Liver (tissue), 9 donors: ENCODE results near the gene TAF4. TPM values are rescaled to one million over a fixed set of nuclear protein-coding genes. Genes with fewer than 3 reads are reported as not detected.

Experiments used
- DNase-seq: peaks from one replicate; pipeline ENCODE4 v3.0.0-alpha.2; 2017; ENCODE audit warnings: low spot score
- H3K27ac ChIP-seq, 2 donors: one replicate each; pipeline ENCODE4 v1.7.0; 2013; ENCODE audit warnings: inconsistent platforms in 2 of 2, low read length in 2 of 2, control low read depth in 1 of 2, low read depth in 1 of 2, mild to moderate bottlenecking in 1 of 2
- H3K27me3 ChIP-seq, 4 donors: one replicate each; pipeline versions ENCODE4 v1.6.1 to v1.7.0; 2013; ENCODE audit warnings: low read length in 3 of 4, inconsistent platforms in 1 of 4, mild to moderate bottlenecking in 1 of 4, moderate library complexity in 1 of 4; ENCODE audit not compliant: control insufficient read depth in 4 of 4, insufficient read depth in 4 of 4
- H3K36me3 ChIP-seq, 4 donors: one replicate each; pipeline versions ENCODE4 v1.6.1 to v1.7.0; 2013; ENCODE audit warnings: low read length in 3 of 4, mild to moderate bottlenecking in 3 of 4, low read depth in 1 of 4, moderate library complexity in 1 of 4; ENCODE audit not compliant: control insufficient read depth in 4 of 4, insufficient read depth in 3 of 4
- H3K4me1 ChIP-seq, 4 donors: one replicate each; pipeline versions ENCODE4 v1.6.1 to v1.7.0; 2013; ENCODE audit warnings: low read length in 3 of 4, mild to moderate bottlenecking in 3 of 4, moderate library complexity in 1 of 4; ENCODE audit not compliant: control insufficient read depth in 4 of 4, insufficient read depth in 4 of 4
- H3K4me3 ChIP-seq, 3 donors: one replicate each; pipeline versions ENCODE4 v1.6.1 to v1.7.0; 2013; ENCODE audit warnings: low read length in 3 of 3, control low read depth in 1 of 3, low read depth in 1 of 3, mild to moderate bottlenecking in 1 of 3
- H3K9ac ChIP-seq, 2 donors: one replicate each; pipeline ENCODE4 v1.7.0; 2013; ENCODE audit warnings: low read length in 2 of 2, mild to moderate bottlenecking in 2 of 2, moderate library complexity in 2 of 2, control low read depth in 1 of 2, low read depth in 1 of 2
- H3K9me3 ChIP-seq, 4 donors: one replicate each; pipeline versions ENCODE4 v1.6.1 to v1.7.0; 2013; ENCODE audit warnings: low read length in 3 of 4; ENCODE audit not compliant: control insufficient read depth in 4 of 4
- ATF3 ChIP-seq: IDR thresholded peaks from 2 replicates; pipeline ENCODE4 v1.6.1; 2016; ENCODE audit warnings: antibody characterized with exemption
- CTCF ChIP-seq: fragments of 150-350 bp; IDR thresholded peaks from 2 replicates; pipeline ENCODE4 v1.5.1; 2017; ENCODE audit warnings: improper control_type of control experiment, low read depth, low read length; ENCODE audit not compliant: missing input control
- EGR1 ChIP-seq, 2 donors: IDR thresholded peaks; 2 replicates each; pipeline ENCODE4 v1.6.1; 2016 to 2018; ENCODE audit warnings: antibody characterized with exemption in 2 of 2, low read depth in 2 of 2
- FOXA1 ChIP-seq: IDR thresholded peaks from 2 replicates; pipeline ENCODE4 v1.6.1; 2016; ENCODE audit warnings: antibody characterized with exemption
- FOXA2 ChIP-seq: IDR thresholded peaks from 2 replicates; pipeline ENCODE4 v1.6.1; 2016; ENCODE audit warnings: antibody characterized with exemption
- GABPA ChIP-seq, 2 donors: IDR thresholded peaks in 1 of 2; conservative IDR thresholded peaks in 1 of 2; 2 replicates each; pipeline ENCODE4 v1.6.1; 2016; ENCODE audit warnings: antibody characterized with exemption in 2 of 2, mild to moderate bottlenecking in 1 of 2, moderate library complexity in 1 of 2
- HNF4A ChIP-seq, 2 donors: conservative IDR thresholded peaks; 2 replicates each; pipeline ENCODE4 v1.6.1; 2016; ENCODE audit warnings: antibody characterized with exemption in 2 of 2, mild to moderate bottlenecking in 2 of 2
- HNF4G ChIP-seq: IDR thresholded peaks from 2 replicates; pipeline ENCODE4 v1.6.1; 2016; ENCODE audit warnings: antibody characterized with exemption
- JUND ChIP-seq, 2 donors: IDR thresholded peaks; 2 replicates each; pipeline ENCODE4 v1.6.1; 2016; ENCODE audit warnings: antibody characterized with exemption in 2 of 2
- MAX ChIP-seq: IDR thresholded peaks from 2 replicates; pipeline ENCODE4 v1.6.1; 2016; ENCODE audit warnings: antibody characterized with exemption
- NR2F2 ChIP-seq: IDR thresholded peaks from 2 replicates; pipeline ENCODE4 v1.6.1; 2016; ENCODE audit warnings: antibody characterized with exemption
- RAD21 ChIP-seq, 2 donors: IDR thresholded peaks; 2 replicates each; pipeline ENCODE4 v1.6.1; 2016; ENCODE audit warnings: antibody characterized with exemption in 2 of 2, mild to moderate bottlenecking in 2 of 2
- REST ChIP-seq: IDR thresholded peaks from 2 replicates; pipeline ENCODE4 v1.6.1; 2016; ENCODE audit warnings: antibody characterized with exemption, mild to moderate bottlenecking
- RXRA ChIP-seq, 2 donors: IDR thresholded peaks; 2 replicates each; pipeline ENCODE4 v1.6.1; 2017 to 2018; ENCODE audit warnings: antibody characterized with exemption in 2 of 2, mild to moderate bottlenecking in 1 of 2
- SP1 ChIP-seq: IDR thresholded peaks from 2 replicates; pipeline ENCODE4 v1.6.1; 2018; ENCODE audit warnings: antibody characterized with exemption, mild to moderate bottlenecking
- TAF1 ChIP-seq: conservative IDR thresholded peaks from 2 replicates; pipeline ENCODE4 v1.6.1; 2016; ENCODE audit warnings: antibody characterized with exemption, mild to moderate bottlenecking
- YY1 ChIP-seq: IDR thresholded peaks from 2 replicates; pipeline ENCODE4 v1.6.1; 2016; ENCODE audit warnings: antibody characterized with exemption, mild to moderate bottlenecking
- ZBTB33 ChIP-seq: IDR thresholded peaks from 2 replicates; pipeline ENCODE4 v1.6.1; 2016; ENCODE audit warnings: antibody characterized with exemption
- WGBS: extraction: QIAGEN DNeasy Blood & Tissue Kit; methylation state at CpG from one replicate; pipeline ENCODE4 v1.1.7; 2013; 5-methylcytosine and 5-hydroxymethylcytosine counted together
- polyA plus RNA-seq, 2 donors: library from polyadenylated mRNA; stranded (reverse) in 1 of 2; unstranded in 1 of 2; fragments of 200-250 nt in 1 of 2; fragments of >200 nt in 1 of 2; fragmentation: Nextera tagmentation in 1 of 2; extraction: Ambion mirVana in 1 of 2; gene quantifications; one replicate each; pipeline versions ENCODE4 v1.2.1 to v1.2.3, GENCODE V29; 2013 to 2015
- total RNA-seq, 2 donors: library from RNA; depleted of rRNA; stranded (reverse); fragments of >200 nt; gene quantifications; one replicate each; pipeline ENCODE4 v1.2.3, GENCODE V29; 2014
- donor health status: healthy.
- donor health status: healthy.
- donor health status: healthy.
- donor health status: healthy.
- donor health status: healthy.

Gene TAF4
- total and polyA plus RNA-seq, 4 donors, result 2.0 to 11.8 (median 5.6) TPM

- no peaks in the 10 kb centered on the region for H3K9me3 ChIP-seq
- H3K4me1 ChIP-seq, result no peaks in the 10 kb centered on the region
- DNase-seq, result no peak
- no peak overlapping the region for H3K27ac ChIP-seq
- TF ChIP-seq TAF1 (no peak), RXRA (IDR thresholded peaks at IDR 0.05) (no peak), SP1 (no peak), YY1 (no peak), HNF4G (no peak), ATF3 (no peak), RAD21 (IDR thresholded peaks at IDR 0.05) (no peak)
- no peaks in the 10 kb centered on the region for H3K36me3 ChIP-seq
- WGBS, result 62% methylated on average over 24 of the region's 24 CpGs
- H3K9ac ChIP-seq, result no peak overlapping the region
- H3K4me3 ChIP-seq, result no peak overlapping the region
- no peaks in the 10 kb centered on the region for H3K27me3 ChIP-seq
Observed at GRCh38 chr20:61934716-61935530, 130.8 kb downstream of the TAF4 start.

GRCh38 chr20:61933951-61934715 lies 131.5 kb downstream of the TAF4 start:
- Histone ChIP-seq H3K9me3 (no peaks in the 10 kb centered on the region), H3K27me3 (no peaks in the 10 kb centered on the region), H3K4me3 (no peak overlapping the region), H3K36me3 (no peaks in the 10 kb centered on the region), H3K4me1 (no peaks in the 10 kb centered on the region), H3K27ac (no peak overlapping the region), H3K9ac (no peak overlapping the region)
- 80% methylated on average over 36 of the region's 36 CpGs for WGBS
- TF ChIP-seq REST (no peak), MAX (no peak), JUND (IDR thresholded peaks at IDR 0.05) (no peak), RXRA (IDR thresholded peaks at IDR 0.05) (no peak), SP1 (no peak), ATF3 (no peak), CTCF (no peak), HNF4G (no peak), GABPA (IDR thresholded peaks at IDR 0.05 in 1 of 2, conservative IDR thresholded peaks at IDR 0.05 in 1 of 2) (no peak), EGR1 (IDR thresholded peaks at IDR 0.05; ENCODE audit: low read depth in 2 of 2) (no peak), FOXA1 (no peak), FOXA2 (no peak), NR2F2 (no peak), HNF4A (conservative IDR thresholded peaks at IDR 0.05) (no peak), ZBTB33 (no peak), RAD21 (IDR thresholded peaks at IDR 0.05) (no peak), TAF1 (no peak)
- DNase-seq, result no peak
